BLaER1 (cell line): ENCODE measurements around the gene SEMA7A.

Experiments
- H3K27ac ChIP-seq: shearing (Covaris generic); formaldehyde crosslinking; 2 replicates; pipeline ENCODE4 v1.8.1; 2022
- H3K27me3 ChIP-seq: shearing (Covaris generic); formaldehyde crosslinking; 2 replicates; pipeline ENCODE4 v1.8.1; 2022
- H3K36me3 ChIP-seq: shearing (Covaris generic); formaldehyde crosslinking; 2 replicates; pipeline ENCODE4 v1.8.1; 2022
- H3K4me1 ChIP-seq: shearing (Covaris generic); formaldehyde crosslinking; 2 replicates; pipeline ENCODE4 v1.8.1; 2022
- H3K4me2 ChIP-seq: shearing (Covaris generic); formaldehyde crosslinking; 2 replicates; pipeline ENCODE4 v1.8.1; 2022
- H3K4me3 ChIP-seq: shearing (Covaris generic); formaldehyde crosslinking; 2 replicates; pipeline ENCODE4 v1.8.1; 2022
- H3K9ac ChIP-seq: shearing (Covaris generic); formaldehyde crosslinking; 2 replicates; pipeline ENCODE4 v1.8.1; 2022
- H3K9me3 ChIP-seq: shearing (Covaris generic); formaldehyde crosslinking; 2 replicates; pipeline ENCODE4 v1.8.1; 2022
- H4K20me1 ChIP-seq: shearing (Covaris generic); formaldehyde crosslinking; 2 replicates; pipeline ENCODE4 v1.8.1; 2022
- Cebpa-rat ChIP-seq: shearing (Covaris generic); IDR thresholded peaks from 2 replicates; pipeline ENCODE4 v1.8.1; 2022

Gene SEMA7A

GRCh38 chr15:74430510-74430951, 3.2 kb downstream of the SEMA7A start:
- Histone ChIP-seq H3K36me3 (no peaks in the 10 kb centered on the region), H3K9ac (no peak overlapping the region), H3K4me1 (peaks cover 79% of the 10 kb centered on the region), H3K4me2 (peak overlapping the region; percentile 99), H3K27me3 (peaks cover 34% of the 10 kb centered on the region), H3K9me3 (no peaks in the 10 kb centered on the region), H3K27ac (no peak overlapping the region), H4K20me1 (peaks cover 29% of the 10 kb centered on the region), H3K4me3 (no peak overlapping the region)
- no peak for TF ChIP-seq Cebpa-rat

- no peak overlapping the region for H3K4me3 ChIP-seq
Measured at GRCh38 chr15:74429781-74430400, 3.9 kb downstream of the SEMA7A start.

GRCh38 chr15:74428970-74429780, 4.6 kb downstream of the SEMA7A start:
- Histone ChIP-seq H3K4me3 (no peak overlapping the region), H3K36me3 (no peaks in the 10 kb centered on the region), H3K27ac (peak overlapping the region; percentile 54), H3K27me3 (peaks cover 34% of the 10 kb centered on the region), H3K9ac (peak overlapping the region; percentile 17; the same call in 1 of the 2 replicates), H3K9me3 (no peaks in the 10 kb centered on the region), H3K4me1 (peaks cover 79% of the 10 kb centered on the region), H4K20me1 (peaks cover 24% of the 10 kb centered on the region), H3K4me2 (peak overlapping the region; percentile 99)
- TF ChIP-seq Cebpa-rat: no peak

More at GRCh38 chr15:74429781-74430400, 3.9 kb downstream of the SEMA7A start:
- Histone ChIP-seq H3K9me3 (no peaks in the 10 kb centered on the region), H3K27ac (no peak overlapping the region), H3K27me3 (peaks cover 34% of the 10 kb centered on the region), H3K36me3 (no peaks in the 10 kb centered on the region), H4K20me1 (peaks cover 29% of the 10 kb centered on the region), H3K4me2 (peak overlapping the region; percentile 99), H3K9ac (no peak overlapping the region), H3K4me1 (peaks cover 79% of the 10 kb centered on the region)
- no peak for TF ChIP-seq Cebpa-rat

GRCh38 chr15:74428442-74428787, 5.3 kb downstream of the SEMA7A start:
- H3K27ac ChIP-seq: peak overlapping the region; percentile 54
- no peaks in the 10 kb centered on the region for H3K9me3 ChIP-seq
- no peak for TF ChIP-seq Cebpa-rat
- peak overlapping the region; percentile 99 for H3K4me2 ChIP-seq
- H4K20me1 ChIP-seq: peaks cover 23% of the 10 kb centered on the region
- no peak overlapping the region for H3K4me3 ChIP-seq
- peak overlapping the region; percentile 17; the same call in 1 of the 2 replicates for H3K9ac ChIP-seq
- peaks cover 83% of the 10 kb centered on the region for H3K4me1 ChIP-seq
- peaks cover 30% of the 10 kb centered on the region for H3K27me3 ChIP-seq
- H3K36me3 ChIP-seq: no peaks in the 10 kb centered on the region

GRCh38 chr15:74427607-74428441, 5.9 kb downstream of the SEMA7A start:
- Histone ChIP-seq H3K36me3 (no peaks in the 10 kb centered on the region), H3K9ac (no peak overlapping the region), H4K20me1 (peaks cover 23% of the 10 kb centered on the region), H3K4me3 (no peak overlapping the region), H3K9me3 (no peaks in the 10 kb centered on the region), H3K27me3 (peaks cover 24% of the 10 kb centered on the region), H3K4me2 (peak overlapping the region; percentile 99), H3K27ac (peak overlapping the region; percentile 54; the same call in 1 of the 2 replicates), H3K4me1 (peaks cover 83% of the 10 kb centered on the region)
- TF ChIP-seq Cebpa-rat: no peak

- H3K27me3 ChIP-seq: peaks cover 13% of the 10 kb centered on the region; the same call in 1 of the 2 replicates
- H4K20me1 ChIP-seq: peaks cover 12% of the 10 kb centered on the region
- H3K9ac ChIP-seq: no peak overlapping the region
- H3K4me1 ChIP-seq: peaks cover 83% of the 10 kb centered on the region
- no peak for TF ChIP-seq Cebpa-rat
- H3K4me3 ChIP-seq: no peak overlapping the region
- H3K27ac ChIP-seq: no peak overlapping the region
- H3K36me3 ChIP-seq: no peaks in the 10 kb centered on the region
- H3K4me2 ChIP-seq: no peak overlapping the region
- no peaks in the 10 kb centered on the region for H3K9me3 ChIP-seq
Measured at GRCh38 chr15:74426404-74427281, 7.1 kb downstream of the SEMA7A start.

GRCh38 chr15:74425630-74426029, 8.1 kb downstream of the SEMA7A start:
- Histone ChIP-seq H3K4me1 (peaks cover 83% of the 10 kb centered on the region), H3K4me2 (peak overlapping the region; percentile 52), H3K9me3 (no peaks in the 10 kb centered on the region), H3K4me3 (no peak overlapping the region), H3K9ac (no peak overlapping the region), H4K20me1 (peaks cover 1% of the 10 kb centered on the region), H3K36me3 (no peaks in the 10 kb centered on the region), H3K27me3 (peaks cover 3% of the 10 kb centered on the region; the same call in 1 of the 2 replicates), H3K27ac (no peak overlapping the region)
- no peak for TF ChIP-seq Cebpa-rat

GRCh38 chr15:74424901-74425528, 8.7 kb downstream of the SEMA7A start:
- peak overlapping the region; percentile 52 for H3K4me2 ChIP-seq
- no peak overlapping the region for H3K27ac ChIP-seq
- no peak overlapping the region for H3K4me3 ChIP-seq
- H3K4me1 ChIP-seq: peaks cover 83% of the 10 kb centered on the region
- no peaks in the 10 kb centered on the region for H3K36me3 ChIP-seq
- no peaks in the 10 kb centered on the region for H3K9me3 ChIP-seq
- no peaks in the 10 kb centered on the region for H3K27me3 ChIP-seq
- no peak for TF ChIP-seq Cebpa-rat
- no peaks in the 10 kb centered on the region; the same call in 1 of the 2 replicates for H4K20me1 ChIP-seq
- no peak overlapping the region for H3K9ac ChIP-seq
